ENCODE results near the gene KLF13. TPM values are rescaled to one million over a fixed set of nuclear protein-coding genes. Genes with fewer than 3 reads are reported as not detected.

Gene KLF13
- total and polyA plus RNA-seq, 3 experiments from 2014 or later: 109 to 147 (median 145) TPM

DNA sequence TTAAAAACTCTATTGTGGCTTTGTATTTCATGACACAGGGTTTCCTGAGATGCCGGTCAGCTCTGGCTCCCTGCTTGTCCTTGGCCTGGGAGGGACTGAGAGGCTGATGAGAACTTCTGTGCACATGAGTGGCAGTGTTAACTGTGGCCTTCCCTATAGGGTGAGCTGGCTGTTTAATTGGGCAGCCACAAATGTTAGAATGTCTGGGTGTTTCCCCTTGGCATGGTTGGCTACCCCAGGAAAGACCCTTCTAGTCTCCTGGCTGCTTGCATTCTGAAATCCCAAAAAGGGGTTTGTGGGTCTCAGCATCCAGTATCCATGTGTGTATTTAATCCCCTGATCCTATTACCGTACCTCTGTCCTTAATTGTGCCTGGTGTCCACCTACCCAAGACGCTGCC is 3.0 kb upstream of the KLF13 start:
- Mint-ChIP-seq H3K4me3 (peak overlapping the region in 1 of 7 donors; percentile 88), H3K27me3 (peaks cover 0 to 2% of the 10 kb centered on the region in 2 donors), H3K36me3 (peaks cover 0 to 8% (median 1%) of the 10 kb centered on the region in 3 donors), H3K4me1 (peaks cover 18 to 54% (median 31%) of the 10 kb centered on the region in 3 donors), H3K27ac (peak overlapping the region; percentile 20 to 98 (median 89)), H3K9me3 (no peaks in the 10 kb centered on the region)
- H3K9me3 ChIP-seq (ENCODE audit: low read length): no peaks in the 10 kb centered on the region
- H3K36me3 ChIP-seq (ENCODE audit: insufficient read depth, low read length): no peaks in the 10 kb centered on the region
- peaks cover 12% of the 10 kb centered on the region for H3K4me1 ChIP-seq (ENCODE audit: insufficient read depth, low read length)
- H3K27me3 ChIP-seq (ENCODE audit: insufficient read depth, low read length, poor library complexity, severe bottlenecking): no peaks in the 10 kb centered on the region
- ChIA-PET CTCF (interaction anchor here (1.4 to 3.8 kb wide), 4 partner anchors 7 to 123 kb away, joined by 5 to 18 read pairs (median 8); no protein-coding TSS in a partner anchor), POLR2A (interaction anchor here (4.1 kb wide), 1 partner anchor 109 kb away, joined by 25 read pairs; no protein-coding TSS in a partner anchor)
- no peak overlapping the region for H3K27ac ChIP-seq (ENCODE audit: low read depth, low read length)
- no peak for DNase-seq
- no peak overlapping the region for H3K4me3 ChIP-seq (ENCODE audit: low read length)

DNA sequence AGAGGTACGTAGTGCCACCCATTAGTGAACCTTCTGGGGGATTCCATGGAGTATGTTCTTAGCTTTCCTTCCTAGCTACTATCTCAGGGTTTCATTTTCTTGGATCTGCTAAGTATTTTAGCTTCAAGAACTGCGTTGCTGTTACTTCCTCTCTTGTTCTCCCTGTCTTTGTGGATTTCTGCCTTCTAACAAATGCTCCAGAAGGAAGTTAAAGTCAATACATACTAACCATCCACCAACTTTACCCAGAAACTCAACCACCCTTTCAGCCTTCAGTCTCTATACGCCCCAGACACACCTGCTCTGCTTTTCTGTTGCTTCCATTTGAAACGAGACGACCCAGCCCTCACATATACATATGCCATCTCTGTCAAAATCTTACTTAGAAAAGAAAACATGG is 2.4 kb upstream of the KLF13 start:
- Histone ChIP-seq H3K9me3 (ENCODE audit: low read length) (no peaks in the 10 kb centered on the region), H3K27me3 (ENCODE audit: insufficient read depth, low read length, poor library complexity, severe bottlenecking) (no peaks in the 10 kb centered on the region), H3K27ac (ENCODE audit: low read depth, low read length) (no peak overlapping the region), H3K36me3 (ENCODE audit: insufficient read depth, low read length) (no peaks in the 10 kb centered on the region), H3K4me3 (ENCODE audit: low read length) (no peak overlapping the region), H3K4me1 (ENCODE audit: insufficient read depth, low read length) (peaks cover 15% of the 10 kb centered on the region)
- Mint-ChIP-seq H3K27ac (peak overlapping the region; percentile 84 to 98 (median 96)), H3K27me3 (peaks cover 0 to 2% of the 10 kb centered on the region in 2 donors), H3K4me3 (peak overlapping the region in 6 of 7 donors; percentile 85 to 90 (median 88)), H3K9me3 (no peaks in the 10 kb centered on the region), H3K4me1 (peaks cover 22 to 59% (median 36%) of the 10 kb centered on the region in 3 donors), H3K36me3 (peaks cover 0 to 13% (median 2%) of the 10 kb centered on the region in 3 donors)
- ChIA-PET CTCF (interaction anchor here (0.9 to 3.8 kb wide), 9 partner anchors 8 to 164 kb away, joined by 3 to 31 read pairs (median 10); no protein-coding TSS in a partner anchor), POLR2A (interaction anchor here (3.0 to 4.1 kb wide), 5 partner anchors 42 to 111 kb away, joined by 17 to 44 read pairs (median 25); no protein-coding TSS in a partner anchor)
- DNase-seq: no peak

DNA sequence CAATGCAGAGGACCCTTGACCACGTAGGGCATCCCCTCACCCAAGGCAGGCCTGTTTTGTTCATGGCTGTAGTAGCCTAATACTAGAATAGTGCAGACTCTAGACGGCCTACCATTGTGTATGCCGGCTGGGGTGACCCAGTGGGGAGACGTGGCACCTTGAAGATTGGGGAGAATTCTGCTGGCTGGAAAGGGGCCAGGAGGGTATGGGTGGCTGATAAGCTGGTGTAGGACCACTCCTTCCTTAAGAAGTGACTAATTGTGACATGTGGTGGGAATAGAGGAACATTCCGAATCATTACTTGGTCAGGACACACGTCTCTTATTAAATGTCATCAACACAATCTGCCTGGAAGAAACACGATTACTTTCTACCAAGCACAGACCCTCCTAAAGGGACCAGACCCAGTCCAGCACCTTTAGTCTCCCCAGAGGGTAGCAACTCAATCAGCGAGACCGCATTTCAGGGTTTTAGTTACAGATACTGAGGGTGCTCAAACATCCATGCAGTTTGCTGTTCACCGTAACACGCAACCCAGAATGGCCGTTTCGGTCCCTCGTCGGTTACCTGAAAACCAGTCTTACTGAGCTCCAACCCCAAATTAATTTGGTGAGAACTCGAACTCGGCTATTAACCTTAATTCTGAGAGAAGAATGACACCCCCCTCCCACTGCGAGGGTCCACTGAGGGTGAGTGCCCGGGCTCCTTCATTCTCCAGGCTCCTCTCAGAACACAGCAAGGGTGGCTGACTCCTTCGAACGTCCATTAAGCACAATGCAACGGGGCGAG is 1.6 kb upstream of the KLF13 start:
- H3K4me1 Mint-ChIP-seq: peaks cover 27 to 59% (median 35%) of the 10 kb centered on the region in 3 donors

DNA sequence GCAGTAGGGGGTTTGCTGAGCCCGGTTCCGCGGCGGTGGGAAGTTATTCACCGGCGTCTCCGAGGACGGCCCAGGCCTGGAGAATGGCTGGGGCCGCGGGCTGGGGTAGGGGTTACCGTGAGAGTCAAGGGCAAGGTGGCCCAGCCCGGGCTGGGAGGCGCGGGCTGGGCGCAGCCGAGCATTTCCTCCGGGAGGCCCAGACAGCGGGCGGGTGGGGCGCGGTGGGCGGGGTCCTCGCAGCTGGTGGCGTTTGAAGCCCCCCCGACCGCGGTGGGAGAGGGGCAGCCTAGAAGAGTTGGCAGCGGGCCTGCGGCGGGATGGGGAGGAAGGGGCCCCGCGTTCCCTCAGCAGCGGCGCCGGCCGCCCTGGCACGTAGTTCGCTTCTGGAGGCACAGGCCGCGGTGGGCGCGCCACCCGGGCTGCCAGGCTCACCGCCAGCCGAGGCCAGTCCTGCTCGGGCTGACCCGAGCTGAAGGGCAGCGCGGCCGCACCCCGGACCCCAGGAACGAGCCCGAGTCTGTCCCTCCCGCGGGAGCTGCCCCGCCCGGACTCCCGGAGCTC is 960 bp upstream of the KLF13 start:
- H3K4me1 Mint-ChIP-seq: peaks cover 32 to 61% (median 36%) of the 10 kb centered on the region in 3 donors
- H3K27ac ChIP-seq (ENCODE audit: low read depth, low read length): peak overlapping the region; percentile 85
- no peaks in the 10 kb centered on the region for H3K27me3 ChIP-seq (ENCODE audit: insufficient read depth, low read length, poor library complexity, severe bottlenecking)
- peak overlapping the region; percentile 84 to 98 (median 96) for H3K27ac Mint-ChIP-seq
- no peaks in the 10 kb centered on the region for H3K36me3 ChIP-seq (ENCODE audit: insufficient read depth, low read length)
- H3K4me3 Mint-ChIP-seq: peak overlapping the region; percentile 85 to 95 (median 88)
- ChIA-PET POLR2A (interaction anchor here (1.0 to 4.8 kb wide), 22 partner anchors 9 to 163 kb away, joined by 3 to 62 read pairs (median 8); no protein-coding TSS in a partner anchor), CTCF (interaction anchor here (1.1 to 3.8 kb wide), 17 partner anchors 9 to 163 kb away, joined by 3 to 31 read pairs (median 6); no protein-coding TSS in a partner anchor)
- H3K27me3 Mint-ChIP-seq: peaks cover 0 to 2% of the 10 kb centered on the region in 2 donors
- H3K9me3 ChIP-seq (ENCODE audit: low read length): no peaks in the 10 kb centered on the region
- H3K36me3 Mint-ChIP-seq: peaks cover 0 to 27% (median 6%) of the 10 kb centered on the region in 3 donors
- peak; percentile 63 to 83 (median 68) for DNase-seq
- peaks cover 30% of the 10 kb centered on the region for H3K4me1 ChIP-seq (ENCODE audit: insufficient read depth, low read length)
- H3K9me3 Mint-ChIP-seq: no peaks in the 10 kb centered on the region
- H3K4me3 ChIP-seq (ENCODE audit: low read length): peak overlapping the region; percentile 52

More for the DNA sequence above, 1.6 kb upstream of the KLF13 start:
- Mint-ChIP-seq H3K27ac (peak overlapping the region; percentile 84 to 98 (median 96)), H3K4me3 (peak overlapping the region; percentile 85 to 95 (median 88)), H3K36me3 (peaks cover 0 to 20% (median 2%) of the 10 kb centered on the region in 3 donors), H3K9me3 (no peaks in the 10 kb centered on the region), H3K27me3 (peaks cover 0 to 2% of the 10 kb centered on the region in 2 donors)
- Histone ChIP-seq H3K27ac (ENCODE audit: low read depth, low read length) (peak overlapping the region; percentile 85), H3K27me3 (ENCODE audit: insufficient read depth, low read length, poor library complexity, severe bottlenecking) (no peaks in the 10 kb centered on the region), H3K4me1 (ENCODE audit: insufficient read depth, low read length) (peaks cover 23% of the 10 kb centered on the region), H3K9me3 (ENCODE audit: low read length) (no peaks in the 10 kb centered on the region), H3K36me3 (ENCODE audit: insufficient read depth, low read length) (no peaks in the 10 kb centered on the region), H3K4me3 (ENCODE audit: low read length) (peak overlapping the region; percentile 52)
- CTCF ChIA-PET: interaction anchor here (0.9 to 3.8 kb wide), 12 partner anchors 9 to 163 kb away, joined by 3 to 31 read pairs (median 8); no protein-coding TSS in a partner anchor
- no peak for DNase-seq
- POLR2A ChIA-PET: interaction anchor here (1.0 to 4.8 kb wide), 14 partner anchors 8 to 164 kb away, joined by 4 to 62 read pairs (median 13); no protein-coding TSS in a partner anchor

DNA sequence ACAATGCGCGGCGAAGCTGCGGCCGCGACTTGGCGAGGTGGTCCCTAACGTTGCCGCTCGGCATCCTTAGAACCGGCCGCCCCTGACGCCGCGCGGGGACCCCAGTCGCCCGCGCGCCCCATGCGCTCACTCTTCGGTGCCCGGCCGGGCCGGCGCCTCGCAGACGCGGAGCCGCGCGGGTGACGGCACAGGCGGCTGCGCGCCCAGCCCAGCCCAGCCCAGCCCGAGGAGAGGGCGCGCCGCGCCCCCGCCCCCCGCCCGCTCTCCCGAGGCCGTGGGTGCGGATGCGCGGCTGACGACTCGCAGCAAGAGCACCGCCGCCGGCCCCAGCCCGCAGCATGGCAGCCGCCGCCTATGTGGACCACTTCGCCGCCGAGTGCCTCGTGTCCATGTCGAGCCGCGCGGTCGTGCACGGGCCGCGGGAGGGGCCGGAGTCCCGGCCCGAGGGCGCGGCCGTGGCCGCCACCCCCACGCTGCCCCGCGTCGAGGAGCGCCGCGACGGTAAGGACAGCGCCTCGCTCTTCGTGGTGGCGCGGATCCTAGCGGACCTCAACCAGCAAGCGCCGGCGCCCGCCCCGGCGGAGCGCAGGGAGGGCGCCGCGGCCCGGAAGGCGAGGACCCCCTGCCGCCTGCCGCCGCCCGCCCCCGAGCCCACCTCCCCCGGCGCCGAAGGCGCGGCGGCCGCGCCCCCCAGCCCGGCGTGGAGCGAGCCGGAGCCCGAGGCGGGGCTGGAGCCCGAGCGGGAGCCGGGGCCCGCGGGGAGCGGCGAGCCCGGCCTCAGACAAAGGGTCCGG is 437 bp downstream of the KLF13 start:
- DNase-seq: peak in 2 of 5 donors; percentile 73 to 88
- Mint-ChIP-seq H3K27me3 (peaks cover 0 to 2% of the 10 kb centered on the region in 2 donors), H3K4me1 (peaks cover 45 to 65% (median 50%) of the 10 kb centered on the region in 3 donors), H3K36me3 (peaks cover 0 to 39% (median 6%) of the 10 kb centered on the region in 3 donors), H3K27ac (peak overlapping the region in 4 of 8 donors; percentile 56 to 96 (median 67)), H3K4me3 (peak overlapping the region; percentile 28 to 93 (median 49)), H3K9me3 (no peaks in the 10 kb centered on the region)
- Histone ChIP-seq H3K27ac (ENCODE audit: low read depth, low read length) (peak overlapping the region; percentile 85), H3K9me3 (ENCODE audit: low read length) (no peaks in the 10 kb centered on the region), H3K27me3 (ENCODE audit: insufficient read depth, low read length, poor library complexity, severe bottlenecking) (no peaks in the 10 kb centered on the region), H3K4me1 (ENCODE audit: insufficient read depth, low read length) (peaks cover 44% of the 10 kb centered on the region), H3K36me3 (ENCODE audit: insufficient read depth, low read length) (no peaks in the 10 kb centered on the region), H3K4me3 (ENCODE audit: low read length) (peak overlapping the region; percentile 42)
- ChIA-PET POLR2A (interaction anchor here (0.6 to 4.8 kb wide), 26 partner anchors 10 to 163 kb away, joined by 3 to 62 read pairs (median 7); no protein-coding TSS in a partner anchor), CTCF (interaction anchor here (0.7 to 3.8 kb wide), 17 partner anchors 13 to 701 kb away, joined by 3 to 31 read pairs (median 6); partner anchors contain the start of gene ARHGAP11B)

DNA sequence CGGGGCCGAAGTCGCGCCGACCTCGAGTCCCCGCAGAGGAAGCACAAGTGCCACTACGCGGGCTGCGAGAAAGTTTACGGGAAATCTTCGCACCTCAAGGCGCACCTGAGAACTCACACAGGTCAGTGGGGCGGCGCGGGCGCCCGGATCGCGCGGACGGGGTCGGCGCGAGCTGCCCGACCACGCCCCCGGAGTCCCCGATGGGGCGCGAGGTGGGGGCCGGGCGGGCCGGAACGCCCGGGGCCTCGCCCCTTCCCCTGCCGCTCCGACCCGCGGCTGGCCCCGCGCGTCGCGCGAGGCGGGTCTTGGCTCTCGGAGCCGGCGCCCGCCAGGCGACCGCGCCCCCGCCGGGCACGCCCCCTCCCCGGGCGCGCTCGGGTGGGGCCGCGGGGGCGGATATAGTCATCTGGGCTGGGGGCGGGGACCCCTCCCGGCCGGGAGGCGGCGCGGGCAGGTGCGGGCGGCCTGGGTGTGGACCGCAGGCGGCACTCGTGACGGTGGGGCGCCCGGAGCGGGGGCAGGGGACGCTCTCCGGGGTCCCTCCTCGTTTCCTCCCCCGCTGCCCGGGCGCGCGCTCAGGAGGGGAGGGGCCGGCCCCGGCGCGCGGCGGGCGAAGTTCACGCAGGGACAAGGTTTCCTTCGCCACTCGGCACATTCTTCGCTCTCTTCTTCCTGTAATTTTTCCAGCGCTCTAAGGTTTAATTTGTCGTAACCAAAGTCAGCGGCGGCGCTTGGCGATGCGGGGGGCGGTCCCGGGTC is 1.2 kb downstream of the KLF13 start:
- H3K36me3 Mint-ChIP-seq: peaks cover 0 to 41% (median 6%) of the 10 kb centered on the region in 3 donors
- Histone ChIP-seq H3K4me1 (ENCODE audit: insufficient read depth, low read length) (peaks cover 51% of the 10 kb centered on the region), H3K4me3 (ENCODE audit: low read length) (peak overlapping the region; percentile 75), H3K27ac (ENCODE audit: low read depth, low read length) (peak overlapping the region; percentile 91), H3K9me3 (ENCODE audit: low read length) (no peaks in the 10 kb centered on the region), H3K27me3 (ENCODE audit: insufficient read depth, low read length, poor library complexity, severe bottlenecking) (no peaks in the 10 kb centered on the region), H3K36me3 (ENCODE audit: insufficient read depth, low read length) (no peaks in the 10 kb centered on the region)
- ChIA-PET CTCF (interaction anchor here (1.0 to 3.8 kb wide), 8 partner anchors 33 to 155 kb away, joined by 3 to 28 read pairs (median 9); no protein-coding TSS in a partner anchor), POLR2A (interaction anchor here (0.6 to 4.8 kb wide), 16 partner anchors 15 to 155 kb away, joined by 3 to 62 read pairs (median 12); no protein-coding TSS in a partner anchor)
- no peaks in the 10 kb centered on the region for H3K9me3 Mint-ChIP-seq
- peak; percentile 76 to 90 (median 87) for DNase-seq
- H3K27ac Mint-ChIP-seq: peak overlapping the region; percentile 90 to 99 (median 95)
- peaks cover 53 to 67% (median 58%) of the 10 kb centered on the region in 3 donors for H3K4me1 Mint-ChIP-seq
- peak overlapping the region; percentile 93 to 99 (median 97) for H3K4me3 Mint-ChIP-seq
- peaks cover 0 to 2% of the 10 kb centered on the region in 2 donors for H3K27me3 Mint-ChIP-seq
